Esophagus muscularis mucosa (tissue), 3 donors: ENCODE measurements around the gene SYNJ1.
"Not testable (repeated sequence)": the region's sequence is repeated elsewhere in the genome, so short reads cannot be mapped to it uniquely, and the experiment has no call there.

Experiments used
- CTCF ChIP-seq, 3 experiments: fragments of 200-600 bp in 2 of 3; fragments of 450-650 bp in 1 of 3; sonication (generic) in 2 of 3; IDR thresholded peaks; one replicate each; pipeline ENCODE4 v1.5.1; 2017 to 2019; ENCODE audit warnings: antibody characterized with exemption in 3 of 3, mild to moderate bottlenecking in 2 of 3, moderate library complexity in 1 of 3
- POLR2A ChIP-seq: fragments of 450-650 bp; IDR thresholded peaks from one replicate; pipeline ENCODE4 v1.6.1; 2017; ENCODE audit warnings: antibody characterized with exemption, moderate library complexity, mild to moderate bottlenecking, low read depth

DNA sequence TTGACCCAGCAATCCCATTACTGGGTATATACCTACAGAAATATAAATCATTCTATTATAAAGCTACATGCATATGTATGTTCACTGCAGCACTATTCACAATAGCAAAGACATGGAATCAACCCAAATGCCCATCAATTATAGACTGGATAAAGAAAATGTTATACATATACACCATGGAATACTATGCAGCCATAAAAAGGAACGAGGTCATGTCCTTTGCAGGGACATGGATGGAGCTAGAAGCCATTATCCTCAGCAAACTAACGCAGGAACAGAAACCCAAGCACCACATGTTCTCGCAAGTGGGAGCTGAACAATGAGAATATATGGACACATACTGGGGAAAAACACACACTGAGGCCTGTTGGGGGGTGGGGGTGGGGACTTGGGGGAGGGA is 18.9 kb upstream of the SYNJ1 start:
- not testable (repeated sequence) for TF ChIP-seq POLR2A; CTCF (IDR thresholded peaks at IDR 0.05)
